ENCODE data around the gene NPNT. TPM values are rescaled to one million over a fixed set of nuclear protein-coding genes. Genes with fewer than 3 reads are reported as not detected.

The NPNT gene
- total RNA-seq, 1 donor from 2014 or later = 263 TPM

DNA sequence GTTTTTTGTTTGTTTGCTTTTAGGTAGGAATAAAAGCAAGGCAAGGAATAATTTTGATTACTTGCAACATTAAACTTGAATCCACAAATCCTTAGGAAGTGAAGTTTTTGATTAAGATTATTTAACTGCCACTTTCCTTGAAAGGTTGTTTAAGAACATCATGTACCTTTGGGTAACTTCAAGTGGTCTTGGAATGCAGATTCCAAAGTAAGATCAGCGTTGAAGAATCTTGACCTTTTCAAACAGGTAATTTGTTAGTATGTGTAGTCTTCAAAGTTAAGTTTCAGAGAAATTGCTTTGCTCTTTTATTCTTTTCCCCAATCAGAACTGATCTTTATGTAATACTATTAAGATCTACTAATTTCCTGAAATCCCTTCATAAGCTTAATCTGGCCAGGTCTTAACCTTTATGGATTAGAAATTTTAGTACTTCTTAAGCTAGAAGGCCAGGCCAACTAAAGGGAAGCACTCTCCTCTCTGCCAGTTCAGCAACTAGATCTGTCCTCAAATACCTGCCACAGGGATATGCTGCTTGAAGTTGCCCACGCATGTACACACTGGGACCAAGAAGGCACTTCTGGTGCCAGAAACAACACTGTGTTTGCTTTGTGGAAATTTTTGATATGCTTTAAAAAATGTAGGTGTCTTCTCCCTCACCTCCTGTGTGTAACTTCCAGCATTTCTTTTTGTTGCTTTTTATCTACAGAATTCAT lies 7.4 kb downstream of the NPNT start:
- Histone ChIP-seq H3K4me1 (peaks cover 30% of the 10 kb centered on the region), H3K9me3 (no peaks in the 10 kb centered on the region), H3K27ac (peak overlapping the region; percentile 65), H3K4me3 (no peak overlapping the region), H3K27me3 (no peaks in the 10 kb centered on the region), H3K36me3 (peaks cover 7% of the 10 kb centered on the region)
- intact Hi-C loops (cut with DNase I) = no loop called here
- ATAC-seq = peak; percentile 94
- DNase-seq = no peak
- TF ChIP-seq, protein P1, sequence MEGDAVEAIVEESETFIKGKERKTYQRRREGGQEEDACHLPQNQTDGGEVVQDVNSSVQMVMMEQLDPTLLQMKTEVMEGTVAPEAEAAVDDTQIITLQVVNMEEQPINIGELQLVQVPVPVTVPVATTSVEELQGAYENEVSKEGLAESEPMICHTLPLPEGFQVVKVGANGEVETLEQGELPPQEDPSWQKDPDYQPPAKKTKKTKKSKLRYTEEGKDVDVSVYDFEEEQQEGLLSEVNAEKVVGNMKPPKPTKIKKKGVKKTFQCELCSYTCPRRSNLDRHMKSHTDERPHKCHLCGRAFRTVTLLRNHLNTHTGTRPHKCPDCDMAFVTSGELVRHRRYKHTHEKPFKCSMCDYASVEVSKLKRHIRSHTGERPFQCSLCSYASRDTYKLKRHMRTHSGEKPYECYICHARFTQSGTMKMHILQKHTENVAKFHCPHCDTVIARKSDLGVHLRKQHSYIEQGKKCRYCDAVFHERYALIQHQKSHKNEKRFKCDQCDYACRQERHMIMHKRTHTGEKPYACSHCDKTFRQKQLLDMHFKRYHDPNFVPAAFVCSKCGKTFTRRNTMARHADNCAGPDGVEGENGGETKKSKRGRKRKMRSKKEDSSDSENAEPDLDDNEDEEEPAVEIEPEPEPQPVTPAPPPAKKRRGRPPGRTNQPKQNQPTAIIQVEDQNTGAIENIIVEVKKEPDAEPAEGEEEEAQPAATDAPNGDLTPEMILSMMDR (IDR thresholded peaks at IDR 0.05) = no peak

DNA sequence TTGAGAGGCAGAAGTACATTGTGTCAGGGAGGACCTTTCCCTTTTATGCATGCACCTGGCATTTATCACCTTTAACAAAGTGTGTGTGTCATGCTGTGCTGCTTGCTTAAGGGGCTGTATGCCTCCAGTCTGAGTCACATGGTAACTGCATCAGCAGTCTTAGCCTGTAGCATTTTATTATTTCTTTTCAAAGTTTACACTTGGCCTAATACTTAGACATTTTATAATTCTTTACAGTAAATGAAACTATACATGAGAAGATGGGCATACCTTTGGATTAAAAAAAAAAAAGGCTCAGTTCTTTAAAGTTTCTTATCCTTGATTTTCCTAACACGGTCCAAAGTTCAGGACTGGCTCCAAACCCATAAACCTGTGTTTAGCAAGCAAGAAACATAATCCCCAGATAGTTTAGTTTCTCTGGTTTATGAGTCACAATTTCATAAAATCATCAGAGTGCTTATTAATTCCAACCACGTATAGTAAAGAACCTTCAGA lies 14.6 kb downstream of the NPNT start:
- Histone ChIP-seq H3K27ac (no peak overlapping the region), H3K36me3 (peaks cover 7% of the 10 kb centered on the region), H3K27me3 (no peaks in the 10 kb centered on the region), H3K9me3 (no peaks in the 10 kb centered on the region), H3K4me1 (no peaks in the 10 kb centered on the region), H3K4me3 (no peak overlapping the region)
- intact Hi-C loops (cut with DNase I) = no loop called here
- DNase-seq = no peak
- ATAC-seq = peak; percentile 51
- TF ChIP-seq, protein P1 (IDR thresholded peaks at IDR 0.05) = no peak

DNA sequence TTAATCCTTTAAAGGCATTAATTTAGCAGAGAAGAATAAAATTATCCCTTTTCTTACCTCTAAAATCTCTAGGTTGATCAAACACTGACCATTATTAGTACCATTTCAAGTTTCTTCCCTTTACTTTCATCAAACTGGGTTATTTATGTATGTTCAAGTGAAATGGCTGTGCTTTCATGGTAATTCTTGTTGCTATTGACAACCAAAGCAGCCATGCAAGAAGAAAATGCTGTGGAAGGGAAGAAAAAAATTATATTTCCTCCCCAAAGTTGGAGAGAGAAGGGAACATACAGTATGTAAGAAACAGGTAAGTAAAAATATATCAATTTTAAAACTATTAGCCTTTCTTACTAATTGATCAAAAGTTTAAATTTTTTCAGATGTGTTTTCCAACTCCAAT lies 16.2 kb downstream of the NPNT start:
- DNase-seq (no peak), ATAC-seq (no peak)
- H3K27me3 ChIP-seq = no peaks in the 10 kb centered on the region
- no peak overlapping the region for H3K4me3 ChIP-seq
- intact Hi-C loops (cut with DNase I) = no loop called here
- TF ChIP-seq, protein P1 (IDR thresholded peaks at IDR 0.05) = no peak
- H3K27ac ChIP-seq = no peak overlapping the region
- H3K4me1 ChIP-seq = no peaks in the 10 kb centered on the region
- no peaks in the 10 kb centered on the region for H3K36me3 ChIP-seq
- no peaks in the 10 kb centered on the region for H3K9me3 ChIP-seq

DNA sequence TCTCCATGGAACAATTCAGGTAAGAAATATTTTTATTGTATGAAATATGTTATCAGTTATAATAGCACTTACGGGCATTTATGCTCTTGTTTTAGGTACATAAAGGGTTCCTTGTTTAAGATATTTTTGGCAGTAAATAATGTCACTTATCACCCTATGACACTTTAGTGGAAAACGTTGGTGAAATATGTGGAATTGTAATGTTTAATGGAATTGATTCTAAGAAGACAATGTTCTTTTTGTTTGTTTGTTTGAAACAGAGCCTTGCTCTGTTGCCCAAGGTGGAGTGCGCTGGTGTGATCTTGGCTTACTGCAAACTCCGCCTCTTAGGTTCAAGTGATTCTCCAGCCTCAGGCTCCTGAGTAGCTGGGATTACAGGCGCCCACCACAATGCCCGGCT lies 17.4 kb downstream of the NPNT start:
- no peaks in the 10 kb centered on the region for H3K4me1 ChIP-seq

DNA sequence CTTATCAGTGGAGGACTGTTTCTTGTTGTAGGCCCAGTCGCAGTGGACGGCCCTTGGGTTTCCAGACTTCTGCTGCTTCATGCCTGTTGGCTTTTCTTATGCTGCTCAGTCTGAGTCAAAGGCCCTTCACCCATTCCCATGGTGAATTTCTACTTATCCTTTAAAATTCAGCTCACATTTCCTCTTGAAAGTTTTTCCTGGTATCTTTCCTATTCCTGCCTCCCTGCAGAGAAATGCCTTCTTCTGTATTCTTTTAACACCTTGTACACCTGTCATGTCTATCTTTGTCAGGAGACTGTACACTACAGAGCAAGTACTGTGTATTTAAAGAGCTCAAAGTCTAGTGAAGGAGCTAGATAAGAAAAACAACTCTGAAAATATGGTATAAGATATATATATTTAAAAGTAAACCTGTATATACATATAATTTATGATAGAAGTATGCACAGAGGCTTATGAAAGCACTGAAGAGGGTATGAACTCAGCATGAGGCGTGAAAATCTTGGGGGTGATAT lies 22.0 kb downstream of the NPNT start:
- Histone ChIP-seq H3K27me3 (no peaks in the 10 kb centered on the region), H3K9me3 (no peaks in the 10 kb centered on the region), H3K4me1 (peaks cover under 1% of the 10 kb centered on the region), H3K36me3 (no peaks in the 10 kb centered on the region), H3K27ac (no peak overlapping the region), H3K4me3 (no peak overlapping the region)
- ATAC-seq (no peak), DNase-seq (no peak)
- intact Hi-C loops (cut with DNase I) = no loop called here
- TF ChIP-seq, protein P1 (IDR thresholded peaks at IDR 0.05) = no peak

More for the DNA sequence above, 17.4 kb downstream of the NPNT start:
- Histone ChIP-seq H3K4me3 (no peak overlapping the region), H3K36me3 (no peaks in the 10 kb centered on the region), H3K27me3 (no peaks in the 10 kb centered on the region), H3K9me3 (no peaks in the 10 kb centered on the region), H3K27ac (no peak overlapping the region)
- TF ChIP-seq, protein P1 (IDR thresholded peaks at IDR 0.05) = no peak
- ATAC-seq (no peak), DNase-seq (no peak)
- intact Hi-C loops (cut with DNase I) = no loop called here

All from upper lobe of right lung (tissue), 1 donor.